HepG2 (cell line): ENCODE measurements around the gene ACADVL. TPM values are rescaled to one million over a fixed set of nuclear protein-coding genes. Genes with fewer than 3 reads are reported as not detected.

Experiments
- ATF3 ChIP-seq: sonication (generic); formaldehyde crosslinking; IDR thresholded peaks from 2 replicates; pipeline ENCODE4 v1.4.0; 2020; ENCODE audit warnings: missing genetic modification reagents
- GABPA ChIP-seq, 2 experiments: IDR thresholded peaks; 2 replicates each; pipeline ENCODE4 v1.6.1; 2011 to 2016; ENCODE audit warnings: low read depth in 2 of 2, low read length in 1 of 2, missing biosample characterization in 1 of 2, missing genetic modification characterization in 1 of 2
- HCFC1 ChIP-seq: fragments of 150-350 bp; IDR thresholded peaks from 2 replicates; pipeline ENCODE4 v1.6.1; 2014; ENCODE audit warnings: low read depth, low read length
- HNRNPK ChIP-seq: fragments of 200-400 bp; formaldehyde crosslinking; IDR thresholded peaks from 2 replicates; pipeline ENCODE4 v1.6.1; 2018; ENCODE audit warnings: low read length, low read depth, moderate library complexity, mild to moderate bottlenecking; ENCODE audit not compliant: poor library complexity, severe bottlenecking
- HOXA5 ChIP-seq: sonication (generic); formaldehyde crosslinking; IDR thresholded peaks from 2 replicates; pipeline ENCODE4 v1.4.0; 2020; ENCODE audit warnings: missing genetic modification reagents
- MTA1 ChIP-seq: sonication (generic); formaldehyde crosslinking; IDR thresholded peaks from 2 replicates; pipeline ENCODE4 v1.4.0; 2020; ENCODE audit warnings: missing genetic modification reagents, mild to moderate bottlenecking, borderline replicate concordance
- MXD4 ChIP-seq: IDR thresholded peaks from 2 replicates; pipeline ENCODE4 v1.6.1; 2016; ENCODE audit warnings: mild to moderate bottlenecking, missing biosample characterization, missing genetic modification reagents
- PHF8 ChIP-seq: sonication (generic); formaldehyde crosslinking; IDR thresholded peaks from 2 replicates; pipeline ENCODE4 v1.5.0; 2020; ENCODE audit warnings: missing genetic modification reagents
- PLRG1 ChIP-seq: fragments of 450-650 bp; conservative IDR thresholded peaks from 2 replicates; pipeline ENCODE4 v1.6.1; 2016
- REPIN1 ChIP-seq: sonication (generic); formaldehyde crosslinking; IDR thresholded peaks from 2 replicates; pipeline ENCODE4 v1.8.0; 2022; ENCODE audit warnings: missing genetic modification reagents, low read depth, mild to moderate bottlenecking, borderline replicate concordance
- SMYD3 ChIP-seq: sonication (generic); formaldehyde crosslinking; IDR thresholded peaks from 2 replicates; pipeline ENCODE4 v1.8.1; 2023; ENCODE audit warnings: mild to moderate bottlenecking, missing genetic modification reagents
- SRSF9 ChIP-seq: fragments of 200-400 bp; formaldehyde crosslinking; IDR thresholded peaks from 2 replicates; pipeline ENCODE4 v1.6.1; 2018; ENCODE audit warnings: borderline replicate concordance, mild to moderate bottlenecking, low read depth, low read length; ENCODE audit not compliant: insufficient read depth, poor library complexity, severe bottlenecking
- ZBTB8A ChIP-seq: sonication (generic); formaldehyde crosslinking; IDR thresholded peaks from 2 replicates; pipeline ENCODE4 v1.4.0; 2020; ENCODE audit warnings: mild to moderate bottlenecking, low read depth, missing genetic modification reagents, borderline replicate concordance
- ZNF44 ChIP-seq: sonication (generic); formaldehyde crosslinking; IDR thresholded peaks from 2 replicates; pipeline ENCODE4 v1.5.1; 2020; ENCODE audit warnings: mild to moderate bottlenecking, missing genetic modification reagents
- ZNF550 ChIP-seq: sonication (generic); formaldehyde crosslinking; IDR thresholded peaks from 2 replicates; pipeline ENCODE4 v1.4.0; 2020; ENCODE audit warnings: mild to moderate bottlenecking, missing genetic modification reagents, borderline replicate concordance
- ZNF574 ChIP-seq: sonication (generic); formaldehyde crosslinking; IDR thresholded peaks from 2 replicates; pipeline ENCODE4 v1.4.0; 2020; ENCODE audit warnings: missing genetic modification reagents
- ZNF747 ChIP-seq: sonication (generic); formaldehyde crosslinking; IDR thresholded peaks from 2 replicates; pipeline ENCODE4 v1.8.1; 2023; ENCODE audit warnings: missing genetic modification reagents, mild to moderate bottlenecking, borderline replicate concordance
- ZNF75D ChIP-seq: sonication (generic); formaldehyde crosslinking; IDR thresholded peaks from 2 replicates; pipeline ENCODE4 v1.8.1; 2023; ENCODE audit warnings: missing genetic modification reagents, mild to moderate bottlenecking, borderline replicate concordance
- polyA plus RNA-seq, 8 experiments: library from polyadenylated mRNA; depleted of rRNA in 3 of 8; stranded (reverse) in 7 of 8; unstranded in 1 of 8; fragments of >200 nt; fragmentation: Illumina TruSeq in 4 of 8; extraction: Trizol in 4 of 8; gene quantifications; 2 replicates each; pipeline versions ENCODE4 v1.2.1 to v1.2.3, GENCODE V29; 2011 to 2016; ENCODE audit warnings: low read depth in 4 of 8, missing spikeins in 1 of 8, mixed read lengths in 1 of 8; ENCODE audit not compliant: insufficient read depth in 1 of 8
- total RNA-seq, 5 experiments: library from RNA; depleted of rRNA; stranded (reverse); fragments of >200 nt; fragmentation: Illumina TruSeq; extraction: Trizol; gene quantifications; 2 replicates each; pipeline ENCODE4 v1.2.3, GENCODE V29; 2016; ENCODE audit warnings: low read depth in 1 of 5
- TF ChIP-seq, protein P1 (sequence below): sonication (generic); formaldehyde crosslinking; IDR thresholded peaks from 2 replicates; pipeline ENCODE4 v1.5.1; 2020; ENCODE audit warnings: mild to moderate bottlenecking, missing genetic modification reagents, moderate library complexity
- TF ChIP-seq, protein P2 (sequence below): sonication (generic); formaldehyde crosslinking; IDR thresholded peaks from 2 replicates; pipeline ENCODE4 v1.4.0; 2020; ENCODE audit warnings: mild to moderate bottlenecking, missing genetic modification reagents

The ACADVL gene
- total and polyA plus RNA-seq, 2 of the 13 experiments (the other 11 are each of a cell fraction or from before 2014, with no cell fraction given): 219 to 412 TPM

DNA sequence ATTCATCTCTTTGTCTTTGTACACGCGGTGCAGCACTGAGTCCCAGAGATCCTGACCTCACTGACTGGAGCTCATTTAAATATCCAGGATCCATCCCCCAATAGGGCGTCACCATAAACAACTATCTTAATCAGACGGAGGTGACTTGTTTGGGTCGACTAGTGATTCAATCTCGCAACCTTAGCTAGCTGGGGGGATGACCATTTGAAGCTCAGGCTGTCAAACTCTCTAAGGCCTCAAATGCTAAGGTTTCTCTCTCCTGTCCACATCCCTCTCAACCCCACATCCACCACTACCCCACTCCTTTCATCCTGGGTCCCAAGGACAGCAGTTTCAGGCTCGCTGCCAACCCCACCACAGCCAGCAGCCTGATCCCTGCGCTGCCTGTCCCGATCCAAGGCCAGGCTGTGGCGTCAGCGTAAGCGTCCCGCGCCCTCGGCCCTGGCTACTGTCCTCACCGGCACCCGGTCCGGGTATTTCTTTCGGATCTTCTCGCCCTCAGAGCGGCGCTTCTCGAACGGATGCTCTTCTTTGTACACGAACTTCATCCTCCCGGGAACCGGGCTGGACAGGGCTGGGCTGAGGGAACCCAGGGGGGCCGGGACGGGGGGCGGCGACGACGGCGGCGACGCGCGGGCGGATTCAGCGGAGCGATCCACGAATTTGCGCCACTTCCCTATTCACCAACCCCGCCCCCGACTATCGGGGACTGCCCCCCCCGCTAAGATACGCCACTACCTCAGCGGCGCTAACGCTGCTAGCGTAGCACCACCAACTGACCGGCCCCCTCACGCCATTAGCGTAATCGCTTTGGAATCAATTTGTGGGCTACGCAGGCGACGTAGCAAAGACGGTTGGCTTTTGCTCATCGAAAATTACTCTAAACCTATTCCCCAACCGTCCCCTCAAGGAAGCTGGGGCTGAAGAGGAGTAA is 22.3 kb downstream of the ACADVL start, which contains the start of gene GABARAP (continued):
- TF ChIP-seq HCFC1: no peak
- TF ChIP-seq REPIN1 (CRISPR knock-in tag): no peak
- TF ChIP-seq PHF8 (CRISPR knock-in tag): peak; percentile 77
- no peak for TF ChIP-seq SRSF9
- TF ChIP-seq HNRNPK: no peak
- TF ChIP-seq ZNF44: 0 out of 2 replicates have a peak, but pooled peaks have one; percentile 53
- TF ChIP-seq GABPA (IDR thresholded peaks at IDR 0.05; ENCODE audit: low read depth, low read length): no peak
- TF ChIP-seq GABPA (CRISPR knock-in tag; IDR thresholded peaks at IDR 0.05; ENCODE audit: low read depth): no peak
- TF ChIP-seq HOXA5 (CRISPR knock-in tag): peak; percentile 85
- TF ChIP-seq MTA1 (CRISPR knock-in tag): peak; percentile 43; the same call in 1 of the 2 replicates
- peak; percentile 44 for TF ChIP-seq ZNF574
- TF ChIP-seq ZNF75D (CRISPR knock-in tag): no peak
- 0 out of 2 replicates have a peak, but pooled peaks have one; percentile 18 for TF ChIP-seq ZBTB8A (CRISPR knock-in tag)
- no peak for TF ChIP-seq ZNF550 (CRISPR knock-in tag)
- peak; percentile 82 for TF ChIP-seq ZNF747 (CRISPR knock-in tag)
- TF ChIP-seq, protein P1, sequence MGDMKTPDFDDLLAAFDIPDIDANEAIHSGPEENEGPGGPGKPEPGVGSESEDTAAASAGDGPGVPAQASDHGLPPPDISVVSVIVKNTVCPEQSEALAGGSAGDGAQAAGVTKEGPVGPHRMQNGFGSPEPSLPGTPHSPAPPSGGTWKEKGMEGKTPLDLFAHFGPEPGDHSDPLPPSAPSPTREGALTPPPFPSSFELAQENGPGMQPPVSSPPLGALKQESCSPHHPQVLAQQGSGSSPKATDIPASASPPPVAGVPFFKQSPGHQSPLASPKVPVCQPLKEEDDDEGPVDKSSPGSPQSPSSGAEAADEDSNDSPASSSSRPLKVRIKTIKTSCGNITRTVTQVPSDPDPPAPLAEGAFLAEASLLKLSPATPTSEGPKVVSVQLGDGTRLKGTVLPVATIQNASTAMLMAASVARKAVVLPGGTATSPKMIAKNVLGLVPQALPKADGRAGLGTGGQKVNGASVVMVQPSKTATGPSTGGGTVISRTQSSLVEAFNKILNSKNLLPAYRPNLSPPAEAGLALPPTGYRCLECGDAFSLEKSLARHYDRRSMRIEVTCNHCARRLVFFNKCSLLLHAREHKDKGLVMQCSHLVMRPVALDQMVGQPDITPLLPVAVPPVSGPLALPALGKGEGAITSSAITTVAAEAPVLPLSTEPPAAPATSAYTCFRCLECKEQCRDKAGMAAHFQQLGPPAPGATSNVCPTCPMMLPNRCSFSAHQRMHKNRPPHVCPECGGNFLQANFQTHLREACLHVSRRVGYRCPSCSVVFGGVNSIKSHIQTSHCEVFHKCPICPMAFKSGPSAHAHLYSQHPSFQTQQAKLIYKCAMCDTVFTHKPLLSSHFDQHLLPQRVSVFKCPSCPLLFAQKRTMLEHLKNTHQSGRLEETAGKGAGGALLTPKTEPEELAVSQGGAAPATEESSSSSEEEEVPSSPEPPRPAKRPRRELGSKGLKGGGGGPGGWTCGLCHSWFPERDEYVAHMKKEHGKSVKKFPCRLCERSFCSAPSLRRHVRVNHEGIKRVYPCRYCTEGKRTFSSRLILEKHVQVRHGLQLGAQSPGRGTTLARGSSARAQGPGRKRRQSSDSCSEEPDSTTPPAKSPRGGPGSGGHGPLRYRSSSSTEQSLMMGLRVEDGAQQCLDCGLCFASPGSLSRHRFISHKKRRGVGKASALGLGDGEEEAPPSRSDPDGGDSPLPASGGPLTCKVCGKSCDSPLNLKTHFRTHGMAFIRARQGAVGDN (CRISPR knock-in tag): peak; percentile 76
- no peak for TF ChIP-seq SMYD3
- no peak for TF ChIP-seq PLRG1
- TF ChIP-seq, protein P2, sequence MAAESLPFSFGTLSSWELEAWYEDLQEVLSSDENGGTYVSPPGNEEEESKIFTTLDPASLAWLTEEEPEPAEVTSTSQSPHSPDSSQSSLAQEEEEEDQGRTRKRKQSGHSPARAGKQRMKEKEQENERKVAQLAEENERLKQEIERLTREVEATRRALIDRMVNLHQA: no peak
- TF ChIP-seq MXD4: no peak; the same call in 1 of the 2 replicates
- TF ChIP-seq ATF3 (CRISPR knock-in tag): peak; percentile 38
